ENCODE data around the gene PRKN. TPM values are rescaled to one million over a fixed set of nuclear protein-coding genes. Genes with fewer than 3 reads are reported as not detected.

The PRKN gene
- total and polyA plus RNA-seq, 2 experiments from 2014 or later: 0.10 to 0.84 TPM

DNA sequence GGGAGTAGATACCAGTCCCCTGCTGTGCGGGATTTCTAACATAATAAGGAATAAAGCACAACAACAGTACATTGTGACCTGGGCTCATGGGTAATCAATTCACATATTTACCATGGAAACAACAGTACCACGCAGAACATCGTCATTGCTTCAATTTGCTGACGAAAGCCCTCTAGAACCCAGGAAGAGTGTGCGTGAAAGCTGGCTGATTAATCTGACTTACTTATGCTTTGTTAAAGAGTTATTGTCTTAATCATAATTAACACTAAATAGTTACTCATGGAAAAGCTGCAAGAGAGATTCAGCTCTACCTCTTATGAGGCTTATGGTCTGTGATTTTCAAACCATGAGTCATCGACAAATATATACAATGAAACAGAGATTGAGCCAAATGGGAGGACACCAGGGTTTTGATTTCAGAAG is 809.4 kb downstream of the PRKN start:
- ATAC-seq: no peak
- no peaks in the 10 kb centered on the region for H3F3A ChIP-seq (replicated peaks; ENCODE audit: low read depth)
- no peaks in the 10 kb centered on the region for H3K9me3 Mint-ChIP-seq

More for the DNA sequence above, 809.4 kb downstream of the PRKN start:
- H3K4me1 ChIP-seq (ENCODE audit: insufficient read depth): peaks cover 4% of the 10 kb centered on the region; the same call in 1 of the 2 replicates
- Mint-ChIP-seq H3K4me1 (no peaks in the 10 kb centered on the region), H3K4me3 (no peak overlapping the region), H3K36me3 (ENCODE audit: low read depth) (no peaks in the 10 kb centered on the region), H3K27ac (no peak overlapping the region), H3K27me3 (ENCODE audit: insufficient read depth, low read depth, poor library complexity) (peaks cover 3% of the 10 kb centered on the region)
- no peaks in the 10 kb centered on the region for H3K9me2 ChIP-seq (ENCODE audit: insufficient read depth)
- no peaks in the 10 kb centered on the region for H4K20me1 ChIP-seq (replicated peaks; ENCODE audit: insufficient read depth)
- no peak overlapping the region for H2AFZ ChIP-seq
- TF ChIP-seq CREB1 (CRISPR knock-in tag; IDR thresholded peaks at IDR 0.05; ENCODE audit: low read depth) (no peak), POLR2AphosphoS5 (IDR thresholded peaks at IDR 0.05; ENCODE audit: low read depth) (no peak), JUNB (IDR thresholded peaks at IDR 0.05; ENCODE audit: unreplicated experiment) (no peak), EZH2 (IDR thresholded peaks at IDR 0.05; ENCODE audit: low read depth, unreplicated experiment) (no peak), ZNF331 (CRISPR knock-in tag; IDR thresholded peaks at IDR 0.05; ENCODE audit: low read depth) (no peak), STAT1 (IDR thresholded peaks at IDR 0.05; ENCODE audit: unreplicated experiment) (no peak), EZH2phosphoT487 (IDR thresholded peaks at IDR 0.05; ENCODE audit: unreplicated experiment) (no peak), ZNF114 (CRISPR knock-in tag; IDR thresholded peaks at IDR 0.05) (no peak), NANOG (IDR thresholded peaks at IDR 0.05; ENCODE audit: borderline replicate concordance) (no peak)
- TF ChIP-seq, protein P1, sequence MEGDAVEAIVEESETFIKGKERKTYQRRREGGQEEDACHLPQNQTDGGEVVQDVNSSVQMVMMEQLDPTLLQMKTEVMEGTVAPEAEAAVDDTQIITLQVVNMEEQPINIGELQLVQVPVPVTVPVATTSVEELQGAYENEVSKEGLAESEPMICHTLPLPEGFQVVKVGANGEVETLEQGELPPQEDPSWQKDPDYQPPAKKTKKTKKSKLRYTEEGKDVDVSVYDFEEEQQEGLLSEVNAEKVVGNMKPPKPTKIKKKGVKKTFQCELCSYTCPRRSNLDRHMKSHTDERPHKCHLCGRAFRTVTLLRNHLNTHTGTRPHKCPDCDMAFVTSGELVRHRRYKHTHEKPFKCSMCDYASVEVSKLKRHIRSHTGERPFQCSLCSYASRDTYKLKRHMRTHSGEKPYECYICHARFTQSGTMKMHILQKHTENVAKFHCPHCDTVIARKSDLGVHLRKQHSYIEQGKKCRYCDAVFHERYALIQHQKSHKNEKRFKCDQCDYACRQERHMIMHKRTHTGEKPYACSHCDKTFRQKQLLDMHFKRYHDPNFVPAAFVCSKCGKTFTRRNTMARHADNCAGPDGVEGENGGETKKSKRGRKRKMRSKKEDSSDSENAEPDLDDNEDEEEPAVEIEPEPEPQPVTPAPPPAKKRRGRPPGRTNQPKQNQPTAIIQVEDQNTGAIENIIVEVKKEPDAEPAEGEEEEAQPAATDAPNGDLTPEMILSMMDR (conservative IDR thresholded peaks at IDR 0.05; ENCODE audit: low read depth in 2 of 2): no peak
- TF ChIP-seq, protein P2, sequence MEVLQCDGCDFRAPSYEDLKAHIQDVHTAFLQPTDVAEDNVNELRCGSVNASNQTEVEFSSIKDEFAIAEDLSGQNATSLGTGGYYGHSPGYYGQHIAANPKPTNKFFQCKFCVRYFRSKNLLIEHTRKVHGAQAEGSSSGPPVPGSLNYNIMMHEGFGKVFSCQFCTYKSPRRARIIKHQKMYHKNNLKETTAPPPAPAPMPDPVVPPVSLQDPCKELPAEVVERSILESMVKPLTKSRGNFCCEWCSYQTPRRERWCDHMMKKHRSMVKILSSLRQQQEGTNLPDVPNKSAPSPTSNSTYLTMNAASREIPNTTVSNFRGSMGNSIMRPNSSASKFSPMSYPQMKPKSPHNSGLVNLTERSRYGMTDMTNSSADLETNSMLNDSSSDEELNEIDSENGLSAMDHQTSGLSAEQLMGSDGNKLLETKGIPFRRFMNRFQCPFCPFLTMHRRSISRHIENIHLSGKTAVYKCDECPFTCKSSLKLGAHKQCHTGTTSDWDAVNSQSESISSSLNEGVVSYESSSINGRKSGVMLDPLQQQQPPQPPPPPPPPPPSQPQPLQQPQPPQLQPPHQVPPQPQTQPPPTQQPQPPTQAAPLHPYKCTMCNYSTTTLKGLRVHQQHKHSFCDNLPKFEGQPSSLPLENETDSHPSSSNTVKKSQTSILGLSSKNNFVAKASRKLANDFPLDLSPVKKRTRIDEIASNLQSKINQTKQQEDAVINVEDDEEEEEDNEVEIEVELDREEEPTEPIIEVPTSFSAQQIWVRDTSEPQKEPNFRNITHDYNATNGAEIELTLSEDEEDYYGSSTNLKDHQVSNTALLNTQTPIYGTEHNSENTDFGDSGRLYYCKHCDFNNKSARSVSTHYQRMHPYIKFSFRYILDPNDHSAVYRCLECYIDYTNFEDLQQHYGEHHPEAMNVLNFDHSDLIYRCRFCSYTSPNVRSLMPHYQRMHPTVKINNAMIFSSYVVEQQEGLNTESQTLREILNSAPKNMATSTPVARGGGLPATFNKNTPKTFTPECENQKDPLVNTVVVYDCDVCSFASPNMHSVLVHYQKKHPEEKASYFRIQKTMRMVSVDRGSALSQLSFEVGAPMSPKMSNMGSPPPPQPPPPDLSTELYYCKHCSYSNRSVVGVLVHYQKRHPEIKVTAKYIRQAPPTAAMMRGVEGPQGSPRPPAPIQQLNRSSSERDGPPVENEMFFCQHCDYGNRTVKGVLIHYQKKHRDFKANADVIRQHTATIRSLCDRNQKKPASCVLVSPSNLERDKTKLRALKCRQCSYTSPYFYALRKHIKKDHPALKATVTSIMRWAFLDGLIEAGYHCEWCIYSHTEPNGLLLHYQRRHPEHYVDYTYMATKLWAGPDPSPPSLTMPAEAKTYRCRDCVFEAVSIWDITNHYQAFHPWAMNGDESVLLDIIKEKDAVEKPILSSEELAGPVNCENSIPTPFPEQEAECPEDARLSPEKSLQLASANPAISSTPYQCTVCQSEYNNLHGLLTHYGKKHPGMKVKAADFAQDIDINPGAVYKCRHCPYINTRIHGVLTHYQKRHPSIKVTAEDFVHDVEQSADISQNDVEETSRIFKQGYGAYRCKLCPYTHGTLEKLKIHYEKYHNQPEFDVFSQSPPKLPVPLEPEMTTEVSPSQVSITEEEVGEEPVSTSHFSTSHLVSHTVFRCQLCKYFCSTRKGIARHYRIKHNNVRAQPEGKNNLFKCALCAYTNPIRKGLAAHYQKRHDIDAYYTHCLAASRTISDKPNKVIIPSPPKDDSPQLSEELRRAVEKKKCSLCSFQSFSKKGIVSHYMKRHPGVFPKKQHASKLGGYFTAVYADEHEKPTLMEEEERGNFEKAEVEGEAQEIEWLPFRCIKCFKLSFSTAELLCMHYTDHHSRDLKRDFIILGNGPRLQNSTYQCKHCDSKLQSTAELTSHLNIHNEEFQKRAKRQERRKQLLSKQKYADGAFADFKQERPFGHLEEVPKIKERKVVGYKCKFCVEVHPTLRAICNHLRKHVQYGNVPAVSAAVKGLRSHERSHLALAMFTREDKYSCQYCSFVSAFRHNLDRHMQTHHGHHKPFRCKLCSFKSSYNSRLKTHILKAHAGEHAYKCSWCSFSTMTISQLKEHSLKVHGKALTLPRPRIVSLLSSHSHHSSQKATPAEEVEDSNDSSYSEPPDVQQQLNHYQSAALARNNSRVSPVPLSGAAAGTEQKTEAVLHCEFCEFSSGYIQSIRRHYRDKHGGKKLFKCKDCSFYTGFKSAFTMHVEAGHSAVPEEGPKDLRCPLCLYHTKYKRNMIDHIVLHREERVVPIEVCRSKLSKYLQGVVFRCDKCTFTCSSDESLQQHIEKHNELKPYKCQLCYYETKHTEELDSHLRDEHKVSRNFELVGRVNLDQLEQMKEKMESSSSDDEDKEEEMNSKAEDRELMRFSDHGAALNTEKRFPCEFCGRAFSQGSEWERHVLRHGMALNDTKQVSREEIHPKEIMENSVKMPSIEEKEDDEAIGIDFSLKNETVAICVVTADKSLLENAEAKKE (CRISPR knock-in tag; IDR thresholded peaks at IDR 0.05): no peak
- TF ChIP-seq, protein P3, sequence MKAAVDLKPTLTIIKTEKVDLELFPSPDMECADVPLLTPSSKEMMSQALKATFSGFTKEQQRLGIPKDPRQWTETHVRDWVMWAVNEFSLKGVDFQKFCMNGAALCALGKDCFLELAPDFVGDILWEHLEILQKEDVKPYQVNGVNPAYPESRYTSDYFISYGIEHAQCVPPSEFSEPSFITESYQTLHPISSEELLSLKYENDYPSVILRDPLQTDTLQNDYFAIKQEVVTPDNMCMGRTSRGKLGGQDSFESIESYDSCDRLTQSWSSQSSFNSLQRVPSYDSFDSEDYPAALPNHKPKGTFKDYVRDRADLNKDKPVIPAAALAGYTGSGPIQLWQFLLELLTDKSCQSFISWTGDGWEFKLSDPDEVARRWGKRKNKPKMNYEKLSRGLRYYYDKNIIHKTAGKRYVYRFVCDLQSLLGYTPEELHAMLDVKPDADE (IDR thresholded peaks at IDR 0.05): no peak
- TF ChIP-seq, protein P4, sequence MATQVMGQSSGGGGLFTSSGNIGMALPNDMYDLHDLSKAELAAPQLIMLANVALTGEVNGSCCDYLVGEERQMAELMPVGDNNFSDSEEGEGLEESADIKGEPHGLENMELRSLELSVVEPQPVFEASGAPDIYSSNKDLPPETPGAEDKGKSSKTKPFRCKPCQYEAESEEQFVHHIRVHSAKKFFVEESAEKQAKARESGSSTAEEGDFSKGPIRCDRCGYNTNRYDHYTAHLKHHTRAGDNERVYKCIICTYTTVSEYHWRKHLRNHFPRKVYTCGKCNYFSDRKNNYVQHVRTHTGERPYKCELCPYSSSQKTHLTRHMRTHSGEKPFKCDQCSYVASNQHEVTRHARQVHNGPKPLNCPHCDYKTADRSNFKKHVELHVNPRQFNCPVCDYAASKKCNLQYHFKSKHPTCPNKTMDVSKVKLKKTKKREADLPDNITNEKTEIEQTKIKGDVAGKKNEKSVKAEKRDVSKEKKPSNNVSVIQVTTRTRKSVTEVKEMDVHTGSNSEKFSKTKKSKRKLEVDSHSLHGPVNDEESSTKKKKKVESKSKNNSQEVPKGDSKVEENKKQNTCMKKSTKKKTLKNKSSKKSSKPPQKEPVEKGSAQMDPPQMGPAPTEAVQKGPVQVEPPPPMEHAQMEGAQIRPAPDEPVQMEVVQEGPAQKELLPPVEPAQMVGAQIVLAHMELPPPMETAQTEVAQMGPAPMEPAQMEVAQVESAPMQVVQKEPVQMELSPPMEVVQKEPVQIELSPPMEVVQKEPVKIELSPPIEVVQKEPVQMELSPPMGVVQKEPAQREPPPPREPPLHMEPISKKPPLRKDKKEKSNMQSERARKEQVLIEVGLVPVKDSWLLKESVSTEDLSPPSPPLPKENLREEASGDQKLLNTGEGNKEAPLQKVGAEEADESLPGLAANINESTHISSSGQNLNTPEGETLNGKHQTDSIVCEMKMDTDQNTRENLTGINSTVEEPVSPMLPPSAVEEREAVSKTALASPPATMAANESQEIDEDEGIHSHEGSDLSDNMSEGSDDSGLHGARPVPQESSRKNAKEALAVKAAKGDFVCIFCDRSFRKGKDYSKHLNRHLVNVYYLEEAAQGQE (IDR thresholded peaks at IDR 0.05; ENCODE audit: unreplicated experiment): no peak
- H3K4me2 ChIP-seq: no peak overlapping the region
- H3K27ac ChIP-seq (ENCODE audit: low read depth): no peak overlapping the region
- no peak for DNase-seq (ENCODE audit: low spot score)
- H3K79me2 ChIP-seq (replicated peaks; ENCODE audit: insufficient read depth): no peaks in the 10 kb centered on the region
- no peaks in the 10 kb centered on the region for H3K36me3 ChIP-seq (ENCODE audit: insufficient read depth)
- H3K4me3 ChIP-seq: no peak overlapping the region
- no peaks in the 10 kb centered on the region for H3K27me3 ChIP-seq (ENCODE audit: insufficient read depth)

Measured in GM23338 (cell line).